Cerebellar cortex (tissue), 1 donor: Measurements from ENCODE around the gene SERPINB6.
A peak's percentile ranks its signal among the peaks of the same experiment; 100 is the strongest.
"Not testable (repeated sequence)": the region's sequence is repeated elsewhere in the genome, so short reads cannot be mapped to it uniquely, and the experiment has no call there.

ENCODE experiments used
- DNase-seq: peaks from one replicate; pipeline ENCODE4 v3.0.0-alpha.2; 2015; ENCODE audit warnings: low spot score

The SERPINB6 gene

GRCh38 chr6:2971420-2972218 is at the start of gene SERPINB6:
Gene SERPINB6 (minus strand): TSS chr6:2971567. CDS start chr6:2959332, 12,235 bp downstream.
- DNase-seq, result peak; percentile 81

GRCh38 chr6:3019749-3020320 is 48.5 kb upstream of the SERPINB6 start:
- no peak for DNase-seq

GRCh38 chr6:3019065-3019464 is 47.7 kb upstream of the SERPINB6 start:
- no peak for DNase-seq

- DNase-seq, result no peak
Measured at GRCh38 chr6:3017304-3017703, 45.9 kb upstream of the SERPINB6 start.

GRCh38 chr6:3016473-3017280 is 45.3 kb upstream of the SERPINB6 start:
- no peak for DNase-seq

GRCh38 chr6:3015144-3015543 is 43.8 kb upstream of the SERPINB6 start:
- no peak for DNase-seq

- DNase-seq, result no peak
Measured at GRCh38 chr6:3014675-3015066, 43.3 kb upstream of the SERPINB6 start.

GRCh38 chr6:3013901-3014674 is 42.7 kb upstream of the SERPINB6 start:
- no peak for DNase-seq

- no peak for DNase-seq
Measured at GRCh38 chr6:3013486-3013885, 42.1 kb upstream of the SERPINB6 start.

GRCh38 chr6:3011592-3011991 is 40.2 kb upstream of the SERPINB6 start:
- DNase-seq, result no peak

GRCh38 chr6:3011158-3011557 is 39.8 kb upstream of the SERPINB6 start:
- no peak for DNase-seq

GRCh38 chr6:3009930-3010329 is 38.6 kb upstream of the SERPINB6 start:
- DNase-seq, result no peak

GRCh38 chr6:3008712-3009265 is 37.4 kb upstream of the SERPINB6 start:
- DNase-seq, result not testable (repeated sequence)

GRCh38 chr6:3007571-3007970 is 36.2 kb upstream of the SERPINB6 start:
- DNase-seq, result no peak

- no peak for DNase-seq
Measured at GRCh38 chr6:3006476-3006875, 35.1 kb upstream of the SERPINB6 start.

- DNase-seq, result no peak
Measured at GRCh38 chr6:3005874-3006273, 34.5 kb upstream of the SERPINB6 start.

- DNase-seq, result no peak
Measured at GRCh38 chr6:3005077-3005476, 33.7 kb upstream of the SERPINB6 start.

- not testable (repeated sequence) for DNase-seq
Measured at GRCh38 chr6:3003226-3003625, 31.9 kb upstream of the SERPINB6 start.

GRCh38 chr6:3001773-3002293 is 30.5 kb upstream of the SERPINB6 start:
- DNase-seq, result peak; percentile 79

- DNase-seq, result no peak
Measured at GRCh38 chr6:3001146-3001772, 29.9 kb upstream of the SERPINB6 start.
